K562 (cell line): Measurements from ENCODE around the gene CD52. TPM values are rescaled to one million over a fixed set of nuclear protein-coding genes. Genes with fewer than 3 reads are reported as not detected.
A peak's percentile ranks its signal among the peaks of the same experiment; 100 is the strongest.

Experiments
- AFF4 ChIP-seq: sonication (generic); formaldehyde crosslinking; IDR thresholded peaks from 2 replicates; pipeline ENCODE4 v1.8.0; 2023; ENCODE audit warnings: mild to moderate bottlenecking, missing genetic modification reagents
- CAMTA2 ChIP-seq: fragments of 250-450 bp; sonication (Bioruptor Pico); conservative IDR thresholded peaks from 2 replicates; pipeline ENCODE4 v1.5.1; 2022
- CBX1 ChIP-seq: sonication (generic); IDR thresholded peaks from 2 replicates; pipeline ENCODE4 v1.6.1; 2016; ENCODE audit warnings: antibody characterized with exemption, low read depth, mild to moderate bottlenecking
- CEBPZ ChIP-seq: fragments of 150-350 bp; IDR thresholded peaks from 2 replicates; pipeline ENCODE4 v1.6.1; 2014; ENCODE audit warnings: low read depth, mild to moderate bottlenecking, low read length, borderline replicate concordance
- ELK3 ChIP-seq: fragments of 450-650 bp; formaldehyde crosslinking; IDR thresholded peaks from 2 replicates; pipeline ENCODE4 v1.4.0; 2020; ENCODE audit warnings: mild to moderate bottlenecking
- FOXJ2 ChIP-seq: fragments of 200-800 bp; sonication (Bioruptor generic); IDR thresholded peaks from 2 replicates; pipeline ENCODE4 v1.6.1; 2016; ENCODE audit warnings: missing genetic modification characterization, missing compliant biosample characterization
- KDM2B ChIP-seq: fragments of 250-450 bp; sonication (Bioruptor Pico); IDR thresholded peaks from 2 replicates; pipeline ENCODE4 v1.8.0; 2021; ENCODE audit warnings: mild to moderate bottlenecking, moderate library complexity
- POLR2AphosphoS5 ChIP-seq: IDR thresholded peaks from 2 replicates; pipeline ENCODE4 v1.6.1; 2011; ENCODE audit warnings: mild to moderate bottlenecking, low read depth, low read length, moderate library complexity; ENCODE audit not compliant: control insufficient read depth, insufficient read depth
- SP1 ChIP-seq: sonication (generic); formaldehyde crosslinking; IDR thresholded peaks from 2 replicates; pipeline ENCODE4 v1.8.1; 2022; ENCODE audit warnings: mild to moderate bottlenecking, missing genetic modification reagents
- TCF7 ChIP-seq: sonication (generic); IDR thresholded peaks from 2 replicates; pipeline ENCODE4 v1.6.1; 2016; ENCODE audit warnings: antibody characterized with exemption, borderline replicate concordance
- ZNF232 ChIP-seq: sonication (generic); formaldehyde crosslinking; IDR thresholded peaks from 2 replicates; pipeline ENCODE4 v1.8.0; 2022; ENCODE audit warnings: mild to moderate bottlenecking, missing genetic modification reagents
- ZNF609 ChIP-seq: sonication (generic); formaldehyde crosslinking; IDR thresholded peaks from 2 replicates; pipeline ENCODE4 v1.8.1; 2023; ENCODE audit warnings: missing genetic modification reagents, mild to moderate bottlenecking, borderline replicate concordance
- polyA plus RNA-seq, 8 experiments: library from polyadenylated mRNA; depleted of rRNA in 4 of 8; stranded (reverse) in 5 of 8; unstranded in 3 of 8; fragments of >200 nt; fragmentation: Nextera tagmentation in 2 of 8; fragmentation: Illumina TruSeq in 1 of 8; extraction: Ambion mirVana in 2 of 8; extraction: Trizol in 1 of 8; gene quantifications; 2 replicates each; pipeline versions ENCODE4 v1.2.1 to v1.2.3, GENCODE V29; 2011 to 2014; ENCODE audit warnings: inconsistent platforms in 1 of 8, missing spikeins in 1 of 8
- total RNA-seq, 7 experiments: library from RNA; depleted of rRNA in 6 of 7; stranded (reverse); fragments of >200 nt in 6 of 7; fragmentation: Illumina TruSeq in 2 of 7; extraction: Trizol in 2 of 7; gene quantifications; 2 replicates each; pipeline versions ENCODE4 v1.2.1 to v1.2.3, GENCODE V29; 2011 to 2021; ENCODE audit warnings: low replicate concordance in 1 of 7

CD52 gene
- total and polyA plus RNA-seq, 9 of the 15 experiments (the other 6 are each of a cell fraction or from before 2014, with no cell fraction given): 34.9 to 488 (median 173) TPM

- TF ChIP-seq CEBPZ (no peak), FOXJ2 (tag) (no peak), SP1 (CRISPR knock-in tag) (peak; percentile 34; the same call in 1 of the 2 replicates), TCF7 (no peak), POLR2AphosphoS5 (no peak), ZNF232 (CRISPR knock-in tag) (no peak), AFF4 (CRISPR knock-in tag) (peak; percentile 81; the same call in 1 of the 2 replicates), ELK3 (CRISPR knock-in tag) (no peak), CBX1 (no peak), ZNF609 (CRISPR knock-in tag) (no peak), KDM2B (CRISPR knock-in tag) (0 out of 2 replicates have a peak, but pooled peaks have one; percentile 63), CAMTA2 (CRISPR knock-in tag) (no peak)
These were observed 46.0 kb downstream of the CD52 start (continued) for GRCh38 chr1:26363549-26364448.
